ENCODE measurements around the gene SEMA5A. TPM values are rescaled to one million over a fixed set of nuclear protein-coding genes. Genes with fewer than 3 reads are reported as not detected.
A peak's percentile ranks its signal among the peaks of the same experiment; 100 is the strongest.

Gene SEMA5A
- total RNA-seq, 1 experiment from 2014 or later = 15.9 TPM

GRCh38 chr5:9468060-9468388 lies 77.9 kb downstream of the SEMA5A start:
- no peaks in the 10 kb centered on the region for H3K27me3 ChIP-seq (replicated peaks)
- H3K4me3 ChIP-seq = no peak overlapping the region
- peaks cover 16% of the 10 kb centered on the region for H3K4me1 ChIP-seq (replicated peaks)
- H3K27ac ChIP-seq = peak overlapping the region; percentile 60
- H3K9me3 ChIP-seq (replicated peaks) = no peaks in the 10 kb centered on the region
- DNase-seq (ENCODE audit: low read depth in 1 of 2, low spot score in 2 of 2) = peak; percentile 81 to 89
- no peaks in the 10 kb centered on the region; the same call in 1 of the 2 replicates for H3K36me3 ChIP-seq

GRCh38 chr5:9467199-9468059 lies 78.4 kb downstream of the SEMA5A start:
- Histone ChIP-seq H3K4me3 (no peak overlapping the region), H3K27me3 (replicated peaks) (no peaks in the 10 kb centered on the region), H3K27ac (peak overlapping the region; percentile 60), H3K4me1 (replicated peaks) (peaks cover 16% of the 10 kb centered on the region), H3K36me3 (no peaks in the 10 kb centered on the region; the same call in 1 of the 2 replicates), H3K9me3 (replicated peaks) (no peaks in the 10 kb centered on the region)
- no peak for DNase-seq (ENCODE audit: low read depth in 1 of 2, low spot score in 2 of 2)

- H3K27ac ChIP-seq = no peak overlapping the region
- H3K4me1 ChIP-seq (replicated peaks) = peaks cover 16% of the 10 kb centered on the region
- no peak for DNase-seq (ENCODE audit: low read depth in 1 of 2, low spot score in 2 of 2)
- no peaks in the 10 kb centered on the region for H3K27me3 ChIP-seq (replicated peaks)
- H3K9me3 ChIP-seq (replicated peaks) = no peaks in the 10 kb centered on the region
- no peaks in the 10 kb centered on the region; the same call in 1 of the 2 replicates for H3K36me3 ChIP-seq
- no peak overlapping the region for H3K4me3 ChIP-seq
Observed at GRCh38 chr5:9466697-9467096, 79.2 kb downstream of the SEMA5A start.

- Histone ChIP-seq H3K36me3 (no peaks in the 10 kb centered on the region), H3K27me3 (replicated peaks) (no peaks in the 10 kb centered on the region), H3K4me1 (replicated peaks) (peaks cover 16% of the 10 kb centered on the region), H3K27ac (no peak overlapping the region), H3K9me3 (replicated peaks) (no peaks in the 10 kb centered on the region), H3K4me3 (no peak overlapping the region)
- no peak for DNase-seq (ENCODE audit: low read depth in 1 of 2, low spot score in 2 of 2)
Observed at GRCh38 chr5:9464478-9464877, 81.4 kb downstream of the SEMA5A start.

GRCh38 chr5:9462109-9462508 lies 83.8 kb downstream of the SEMA5A start:
- DNase-seq (ENCODE audit: low read depth in 1 of 2, low spot score in 2 of 2) = no peak
- H3K27ac ChIP-seq = no peak overlapping the region
- no peak overlapping the region for H3K4me3 ChIP-seq
- H3K4me1 ChIP-seq (replicated peaks) = peaks cover 7% of the 10 kb centered on the region
- H3K9me3 ChIP-seq (replicated peaks) = no peaks in the 10 kb centered on the region
- H3K27me3 ChIP-seq (replicated peaks) = no peaks in the 10 kb centered on the region
- H3K36me3 ChIP-seq = no peaks in the 10 kb centered on the region

- Histone ChIP-seq H3K4me1 (replicated peaks) (peaks cover 14% of the 10 kb centered on the region), H3K36me3 (no peaks in the 10 kb centered on the region), H3K4me3 (no peak overlapping the region), H3K27ac (no peak overlapping the region), H3K9me3 (replicated peaks) (no peaks in the 10 kb centered on the region), H3K27me3 (replicated peaks) (no peaks in the 10 kb centered on the region)
- no peak for DNase-seq (ENCODE audit: low read depth in 1 of 2, low spot score in 2 of 2)
Observed at GRCh38 chr5:9460885-9461645, 84.8 kb downstream of the SEMA5A start.

GRCh38 chr5:9456435-9457042 lies 89.3 kb downstream of the SEMA5A start:
- H3K27ac ChIP-seq = no peak overlapping the region
- 0 out of 2 replicates have a peak, but pooled peaks cover 5% of the 10 kb centered on the region for H3K27me3 ChIP-seq (replicated peaks)

GRCh38 chr5:9455826-9456434 lies 89.9 kb downstream of the SEMA5A start:
- Histone ChIP-seq H3K27me3 (replicated peaks) (0 out of 2 replicates have a peak, but pooled peaks cover 5% of the 10 kb centered on the region), H3K27ac (no peak overlapping the region), H3K9me3 (replicated peaks) (no peaks in the 10 kb centered on the region), H3K4me3 (no peak overlapping the region), H3K36me3 (no peaks in the 10 kb centered on the region), H3K4me1 (replicated peaks) (peaks cover 37% of the 10 kb centered on the region)
- DNase-seq (ENCODE audit: low read depth in 1 of 2, low spot score in 2 of 2) = no peak

More at GRCh38 chr5:9456435-9457042, 89.3 kb downstream of the SEMA5A start:
- Histone ChIP-seq H3K4me3 (no peak overlapping the region), H3K36me3 (no peaks in the 10 kb centered on the region), H3K4me1 (replicated peaks) (peaks cover 37% of the 10 kb centered on the region), H3K9me3 (replicated peaks) (no peaks in the 10 kb centered on the region)
- peak; percentile 86 to 92 for DNase-seq (ENCODE audit: low read depth in 1 of 2, low spot score in 2 of 2)

- 0 out of 2 replicates have a peak, but pooled peaks cover 5% of the 10 kb centered on the region for H3K27me3 ChIP-seq (replicated peaks)
- no peaks in the 10 kb centered on the region for H3K9me3 ChIP-seq (replicated peaks)
- H3K36me3 ChIP-seq = no peaks in the 10 kb centered on the region
- H3K27ac ChIP-seq = no peak overlapping the region
- no peak overlapping the region for H3K4me3 ChIP-seq
- H3K4me1 ChIP-seq (replicated peaks) = peaks cover 37% of the 10 kb centered on the region
- DNase-seq (ENCODE audit: low read depth in 1 of 2, low spot score in 2 of 2) = no peak
Observed at GRCh38 chr5:9454491-9454890, 91.4 kb downstream of the SEMA5A start.

- H3K9me3 ChIP-seq (replicated peaks) = no peaks in the 10 kb centered on the region
- no peak overlapping the region for H3K4me3 ChIP-seq
- DNase-seq (ENCODE audit: low read depth in 1 of 2, low spot score in 2 of 2) = peak in 1 of 2 experiments; percentile 36
- H3K27ac ChIP-seq = no peak overlapping the region
- H3K4me1 ChIP-seq (replicated peaks) = peaks cover 37% of the 10 kb centered on the region
- H3K36me3 ChIP-seq = no peaks in the 10 kb centered on the region
- 0 out of 2 replicates have a peak, but pooled peaks cover 5% of the 10 kb centered on the region for H3K27me3 ChIP-seq (replicated peaks)
Observed at GRCh38 chr5:9454012-9454481, 91.8 kb downstream of the SEMA5A start.

GRCh38 chr5:9453480-9454011 lies 92.3 kb downstream of the SEMA5A start:
- H3K4me3 ChIP-seq = no peak overlapping the region
- peaks cover 37% of the 10 kb centered on the region for H3K4me1 ChIP-seq (replicated peaks)
- H3K27me3 ChIP-seq (replicated peaks) = 0 out of 2 replicates have a peak, but pooled peaks cover 5% of the 10 kb centered on the region
- no peaks in the 10 kb centered on the region for H3K9me3 ChIP-seq (replicated peaks)
- H3K27ac ChIP-seq = no peak overlapping the region
- DNase-seq (ENCODE audit: low read depth in 1 of 2, low spot score in 2 of 2) = no peak
- H3K36me3 ChIP-seq = no peaks in the 10 kb centered on the region

- H3K9me3 ChIP-seq (replicated peaks) = no peaks in the 10 kb centered on the region
- H3K4me3 ChIP-seq = no peak overlapping the region
- no peak for DNase-seq (ENCODE audit: low read depth in 1 of 2, low spot score in 2 of 2)
- H3K36me3 ChIP-seq = no peaks in the 10 kb centered on the region
- 0 out of 2 replicates have a peak, but pooled peaks cover 5% of the 10 kb centered on the region for H3K27me3 ChIP-seq (replicated peaks)
- H3K4me1 ChIP-seq (replicated peaks) = peaks cover 44% of the 10 kb centered on the region
- H3K27ac ChIP-seq = no peak overlapping the region
Observed at GRCh38 chr5:9452181-9452580, 93.7 kb downstream of the SEMA5A start.

GRCh38 chr5:9451037-9451436 lies 94.8 kb downstream of the SEMA5A start:
- Histone ChIP-seq H3K27me3 (replicated peaks) (0 out of 2 replicates have a peak, but pooled peaks cover 5% of the 10 kb centered on the region), H3K9me3 (replicated peaks) (no peaks in the 10 kb centered on the region), H3K4me1 (replicated peaks) (peaks cover 39% of the 10 kb centered on the region), H3K27ac (no peak overlapping the region), H3K4me3 (no peak overlapping the region), H3K36me3 (no peaks in the 10 kb centered on the region)
- DNase-seq (ENCODE audit: low read depth in 1 of 2, low spot score in 2 of 2) = no peak
